ENCODE results near the gene B4GALT7. TPM values are rescaled to one million over a fixed set of nuclear protein-coding genes. Genes with fewer than 3 reads are reported as not detected.
"Not testable (repeated sequence)": the region's sequence is repeated elsewhere in the genome, so short reads cannot be mapped to it uniquely, and the experiment has no call there.

B4GALT7 gene, protein sequence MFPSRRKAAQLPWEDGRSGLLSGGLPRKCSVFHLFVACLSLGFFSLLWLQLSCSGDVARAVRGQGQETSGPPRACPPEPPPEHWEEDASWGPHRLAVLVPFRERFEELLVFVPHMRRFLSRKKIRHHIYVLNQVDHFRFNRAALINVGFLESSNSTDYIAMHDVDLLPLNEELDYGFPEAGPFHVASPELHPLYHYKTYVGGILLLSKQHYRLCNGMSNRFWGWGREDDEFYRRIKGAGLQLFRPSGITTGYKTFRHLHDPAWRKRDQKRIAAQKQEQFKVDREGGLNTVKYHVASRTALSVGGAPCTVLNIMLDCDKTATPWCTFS
- total RNA-seq, result 10 to 100 TPM; 17.1 to 17.6 TPM
- long read RNA-seq, donor 1, transcript B4GALT7-201 (6 exons, 1,747 nt), result major isoform, 13 of 16 reads
- long read RNA-seq, donor 1, partial matches to known transcripts, result 0 of 16 reads
- long read RNA-seq, donor 1, other reads (novel, unspliced or antisense), result 0 of 16 reads
- long read RNA-seq, donor 2, transcript B4GALT7-201 (6 exons, 1,747 nt), result major isoform, 72 of 93 reads
- long read RNA-seq, donor 2, transcript B4GALT7-204 (6 exons, 1,064 nt), result minor isoform, 5 of 93 reads
- long read RNA-seq, donor 2, partial matches to known transcripts, result 5 of 93 reads
- long read RNA-seq, donor 2, other reads (novel, unspliced or antisense), result 11 of 93 reads

DNA sequence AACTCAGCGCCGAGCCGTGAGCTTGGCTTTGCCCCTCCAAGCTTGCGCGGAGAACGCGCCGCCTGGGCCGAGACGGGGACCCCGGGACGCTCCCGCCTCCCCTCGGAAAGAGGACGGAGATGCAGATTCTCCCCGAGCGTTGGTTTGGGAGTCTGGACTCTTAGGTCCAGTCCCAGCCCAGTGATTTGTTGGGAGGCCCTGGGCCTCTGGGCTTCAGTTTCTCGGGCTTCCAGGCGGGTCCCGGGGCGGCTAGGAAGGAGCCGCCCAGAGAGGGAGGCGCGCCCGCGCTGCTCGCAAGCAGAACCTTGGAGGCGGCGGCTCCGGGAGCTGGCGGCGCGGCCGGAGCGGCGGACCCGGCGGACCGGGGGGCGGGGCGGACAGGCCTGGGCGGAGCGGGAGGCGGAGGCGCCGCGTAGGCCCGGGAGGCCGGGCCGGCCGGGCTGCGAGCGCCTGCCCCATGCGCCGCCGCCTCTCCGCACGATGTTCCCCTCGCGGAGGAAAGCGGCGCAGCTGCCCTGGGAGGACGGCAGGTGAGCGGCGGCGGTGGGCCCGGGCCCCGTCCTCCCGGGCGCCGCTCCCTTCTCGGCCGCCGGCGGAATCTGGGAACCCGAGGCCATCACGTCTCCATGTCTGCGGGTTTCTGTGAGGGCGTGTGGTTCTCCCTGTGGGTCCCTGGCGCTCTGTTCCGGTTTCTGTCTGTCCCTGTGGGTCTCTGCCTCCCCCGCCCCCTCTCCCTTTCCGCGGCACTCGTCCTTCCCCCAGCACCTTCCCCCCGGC is at the start of gene B4GALT7:
TSS of gene B4GALT7 (plus strand) at position 402 of the 777 bp plus-strand sequence. CDS start at position 481, 79 bp downstream.
- peak; percentile 96 for DNase-seq (ENCODE audit: low spot score)
- intact Hi-C loops (cut with DNase I), result no loop called here

DNA sequence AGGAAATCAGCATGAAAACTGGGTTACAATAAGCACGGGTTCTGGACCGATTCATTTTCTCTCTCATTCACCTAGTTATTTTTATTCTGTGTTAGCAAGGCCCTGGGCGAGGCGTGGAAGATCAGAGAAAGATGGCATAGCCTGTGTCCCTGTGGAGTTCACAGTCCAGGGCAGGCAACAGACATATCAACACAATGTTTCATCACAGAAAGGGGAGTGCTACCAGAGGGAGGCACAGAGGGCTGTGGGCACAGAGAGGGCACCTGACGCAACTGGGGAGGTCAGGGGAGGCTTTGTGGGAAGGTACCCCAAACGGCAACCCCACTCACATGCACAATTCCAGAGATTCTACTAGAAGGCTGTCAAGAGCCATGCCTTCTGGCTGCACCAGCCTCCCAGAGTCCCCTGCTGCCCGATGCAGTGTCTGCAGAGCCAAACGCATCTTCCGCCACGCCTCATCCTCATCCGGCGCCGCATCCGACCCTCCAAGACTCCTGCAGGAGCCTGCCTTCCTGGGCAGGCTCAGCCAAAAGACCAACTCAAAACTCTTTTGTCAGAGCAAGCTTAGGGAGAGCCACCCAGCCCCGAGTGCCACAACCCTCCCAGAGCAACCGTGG is 47.0 kb upstream of the B4GALT7 start:
- no peak for DNase-seq (ENCODE audit: low spot score)
- intact Hi-C loops (cut with DNase I), result no loop called here

DNA sequence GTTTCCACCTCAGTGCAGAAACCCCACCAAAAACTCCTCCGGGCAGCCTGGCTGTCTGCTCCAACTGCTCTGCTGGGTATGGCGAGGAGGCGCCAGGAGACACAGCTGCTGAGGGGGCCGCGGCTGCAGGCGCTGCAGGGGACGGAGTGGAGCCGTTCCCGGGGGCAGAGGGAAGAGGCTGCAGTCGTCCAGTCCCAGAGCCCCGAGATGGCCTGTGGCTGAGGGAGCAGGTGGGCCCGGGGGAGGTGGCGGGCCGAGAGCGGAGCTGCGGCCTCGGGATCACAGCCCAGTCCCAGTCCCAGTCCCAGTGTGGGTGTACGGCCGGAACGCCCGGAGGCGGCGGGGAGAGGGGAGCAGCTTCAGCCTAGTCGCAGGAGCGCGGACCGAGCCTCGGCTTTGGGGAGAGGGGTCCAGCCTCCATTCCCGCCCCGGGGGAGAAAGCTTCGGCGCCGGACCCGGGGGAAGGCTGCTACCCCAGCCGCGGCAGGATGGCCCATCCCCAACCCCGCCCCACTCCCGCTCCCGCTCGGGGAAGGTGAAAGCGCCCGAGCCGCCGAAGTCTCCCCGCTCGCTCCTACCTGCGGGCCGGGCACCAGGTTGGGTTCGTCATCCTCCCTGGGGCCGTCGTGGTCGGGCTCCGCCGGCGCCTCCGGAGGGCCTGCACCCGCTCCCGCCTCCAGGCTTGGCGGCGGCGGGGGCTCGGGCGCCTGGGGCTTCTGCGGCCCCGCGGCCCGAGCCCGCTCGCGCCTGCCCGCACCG is 46.1 kb upstream of the B4GALT7 start:
- DNase-seq (ENCODE audit: low spot score), result peak; percentile 86
- intact Hi-C loops (cut with DNase I), result no loop called here

DNA sequence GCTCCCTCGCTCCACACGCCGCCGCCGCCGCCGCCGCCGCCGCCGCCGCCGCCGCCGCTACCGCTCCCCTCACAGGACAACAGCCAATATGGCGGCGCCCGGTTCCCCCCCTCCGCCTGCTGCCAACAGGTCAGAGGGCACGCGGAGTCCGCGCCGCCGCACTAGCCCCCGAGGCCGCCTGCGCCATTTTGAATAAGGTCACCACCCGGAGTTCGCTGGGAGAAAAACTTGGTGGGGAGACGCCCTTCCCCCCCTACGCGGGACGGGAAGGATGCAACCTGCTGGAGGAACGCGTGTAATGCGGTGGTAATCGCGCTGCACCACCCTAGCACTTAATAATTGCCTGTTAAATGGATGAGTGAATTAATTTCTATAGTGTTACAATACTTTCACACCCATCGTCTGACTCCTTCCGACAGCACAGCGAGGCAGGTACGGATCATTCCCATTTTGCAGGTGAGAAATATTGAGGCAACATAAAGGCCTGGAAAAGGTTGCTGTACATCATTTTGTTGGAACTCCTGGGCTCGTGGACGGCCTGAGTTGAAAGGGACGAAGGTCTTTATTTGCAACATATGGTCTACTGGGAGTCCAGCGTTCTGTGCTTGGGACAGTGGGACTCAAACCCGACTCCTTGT is 45.3 kb upstream of the B4GALT7 start, which contains the start of gene FAM193B:
TSS of gene FAM193B (minus strand) at position 90 of the 638 bp plus-strand sequence. CDS start 105 bp downstream, outside the sequence.
- intact Hi-C loops (cut with DNase I), result no loop called here
- peak; percentile 98 for DNase-seq (ENCODE audit: low spot score)

DNA sequence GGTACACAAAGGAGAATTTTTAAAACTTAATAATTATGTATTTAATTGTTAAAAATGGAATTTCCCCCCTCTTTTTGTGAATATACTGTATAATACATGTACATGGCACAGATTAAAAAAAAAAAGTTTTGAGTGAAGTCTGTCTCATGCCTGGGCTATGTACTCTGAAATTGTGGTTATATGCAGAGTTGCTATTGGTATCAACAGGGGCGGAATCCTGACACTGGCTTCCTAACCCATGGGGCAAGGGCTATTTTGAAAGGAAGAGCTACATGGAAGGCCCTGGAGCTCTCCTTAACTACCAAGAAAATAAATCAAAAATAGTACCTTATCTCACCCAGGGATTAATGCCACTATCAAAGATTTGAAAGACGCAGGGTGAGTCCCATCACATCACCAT is 44.7 kb upstream of the B4GALT7 start:
- intact Hi-C loops (cut with DNase I), result no loop called here

DNA sequence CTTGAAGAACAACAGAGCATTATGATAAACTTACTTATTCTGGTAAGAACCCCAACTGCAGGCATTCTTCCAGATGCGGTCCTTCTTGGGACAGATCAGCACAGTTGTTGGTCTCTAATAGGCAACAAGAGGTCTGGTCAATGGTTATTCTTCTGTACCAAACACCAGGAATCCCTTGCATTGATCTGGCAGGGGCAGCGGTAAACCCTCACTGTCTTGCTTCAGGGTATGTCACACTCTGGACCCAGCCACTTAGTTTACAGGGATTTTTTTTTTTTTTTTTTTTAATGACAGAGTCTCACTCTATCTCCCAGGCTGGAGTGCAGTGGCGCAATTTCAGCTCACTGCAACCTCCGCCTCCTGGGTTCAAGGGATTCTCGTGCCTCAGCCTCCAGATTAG is 44.3 kb upstream of the B4GALT7 start:
- no peak for DNase-seq (ENCODE audit: low spot score)
- intact Hi-C loops (cut with DNase I), result no loop called here

More for the DNA sequence above, 44.7 kb upstream of the B4GALT7 start:
- DNase-seq (ENCODE audit: low spot score), result no peak

DNA sequence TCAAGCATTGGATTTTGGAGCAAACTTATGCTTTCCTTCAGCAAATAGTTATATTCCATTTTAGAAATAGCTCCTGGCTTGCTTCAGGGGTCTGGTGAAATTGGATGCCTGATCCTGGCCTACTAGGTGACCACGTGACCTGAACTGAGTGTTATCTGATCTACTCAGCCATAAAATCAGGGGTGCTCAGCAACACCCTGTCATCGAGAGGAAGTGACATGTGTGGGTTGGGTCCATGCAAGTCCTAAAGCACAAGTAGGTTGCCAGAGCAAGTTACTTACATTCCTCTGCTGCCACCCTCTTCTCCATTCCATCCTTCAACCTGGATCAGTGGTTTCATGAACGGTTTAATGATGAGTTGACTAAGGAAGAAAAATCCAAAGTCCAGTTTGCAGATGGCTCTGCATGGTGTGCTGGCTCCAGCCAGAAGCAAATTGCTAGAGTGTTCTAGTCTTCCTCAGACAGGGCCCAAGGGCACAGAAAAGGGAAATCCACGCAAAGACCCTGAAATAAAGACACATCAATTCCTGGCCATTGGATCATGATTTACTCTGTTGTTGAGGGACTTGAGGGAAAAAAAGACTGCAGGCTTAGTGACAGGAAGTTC is 42.8 kb upstream of the B4GALT7 start:
- intact Hi-C loops (cut with DNase I), result no loop called here
- DNase-seq (ENCODE audit: low spot score), result no peak

DNA sequence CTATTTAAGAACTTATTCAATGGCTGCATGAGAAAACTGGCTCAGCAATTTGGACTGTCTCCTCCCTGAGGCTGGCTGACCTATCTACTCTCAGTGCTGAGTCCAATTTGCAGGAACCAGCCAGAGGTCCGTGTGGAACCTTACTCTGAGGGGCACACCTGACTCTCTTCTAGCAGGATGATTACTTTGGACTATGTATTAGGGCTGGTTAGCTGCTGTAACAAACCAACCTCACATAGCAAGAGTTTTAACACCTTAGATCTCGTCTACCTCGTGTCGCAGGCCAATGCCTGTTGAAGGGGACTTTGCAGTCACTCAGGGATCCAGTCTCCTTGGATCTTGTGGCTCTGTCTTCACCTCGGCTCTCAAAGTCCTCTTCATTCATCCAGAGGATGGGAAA is 42.1 kb upstream of the B4GALT7 start:
- no peak for DNase-seq (ENCODE audit: low spot score)
- intact Hi-C loops (cut with DNase I), result no loop called here

DNA sequence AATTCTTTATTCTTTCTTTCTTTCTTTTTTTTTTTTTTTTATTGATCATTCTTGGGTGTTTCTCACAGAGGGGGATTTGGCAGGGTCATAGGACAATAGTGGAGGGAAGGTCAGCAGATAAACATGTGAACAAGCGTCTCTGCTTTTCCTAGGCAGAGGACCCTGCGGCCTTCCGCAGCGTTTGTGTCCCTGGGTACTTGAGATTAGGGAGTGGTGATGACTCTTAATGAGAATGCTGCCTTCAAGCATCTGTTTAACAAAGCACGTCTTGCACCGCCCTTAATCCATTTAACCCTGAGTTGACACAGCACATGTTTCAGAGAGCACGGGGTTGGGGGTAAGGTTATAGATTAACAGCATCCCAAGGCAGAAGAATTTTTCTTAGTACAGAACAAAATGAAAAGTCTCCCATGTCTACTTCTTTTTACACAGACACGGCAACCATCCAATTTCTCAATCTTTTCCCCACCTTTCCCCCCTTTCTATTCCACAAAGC is 40.4 kb upstream of the B4GALT7 start:
- DNase-seq (ENCODE audit: low spot score); intact Hi-C loops (cut with DNase I): not testable (repeated sequence)

DNA sequence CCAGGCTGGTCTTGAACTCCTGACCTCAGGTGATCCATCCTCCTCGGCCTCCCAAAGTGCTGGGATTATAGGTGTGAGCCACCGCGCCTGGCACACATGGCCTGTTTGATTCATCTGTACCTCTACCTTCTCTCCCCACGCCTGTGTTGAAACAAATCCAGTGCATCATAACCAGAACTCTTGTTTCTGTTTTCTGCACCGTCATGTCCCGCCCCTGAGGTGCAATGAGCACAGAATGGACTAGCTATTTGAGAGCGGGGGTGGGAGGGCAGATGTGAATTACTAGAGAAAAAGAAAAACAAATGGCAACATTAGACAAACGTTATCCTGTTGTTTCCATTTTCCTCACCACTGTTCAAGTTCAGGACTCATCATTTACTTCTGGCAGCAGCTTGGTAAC is 34.9 kb upstream of the B4GALT7 start:
- intact Hi-C loops (cut with DNase I), result no loop called here
- no peak for DNase-seq (ENCODE audit: low spot score)

DNA sequence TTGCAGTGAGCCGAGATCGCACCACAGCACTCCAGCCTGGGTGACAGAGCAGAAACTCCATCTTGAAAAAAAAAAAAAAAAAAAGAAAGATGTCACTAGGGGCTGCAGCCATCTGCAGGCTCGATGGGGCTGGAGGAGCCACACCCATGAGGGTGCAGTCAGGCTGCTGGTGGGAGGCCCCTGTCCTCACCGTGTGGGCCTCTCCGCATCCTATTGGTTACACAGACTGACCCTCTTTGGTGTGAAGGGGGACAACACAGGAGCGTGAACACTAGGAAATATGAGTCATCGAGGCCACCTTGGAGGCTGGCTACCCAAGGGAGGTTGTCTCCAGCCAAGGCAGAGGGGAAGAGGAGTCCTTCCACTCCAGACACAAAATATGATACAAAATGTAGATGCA is 31.6 kb upstream of the B4GALT7 start:
- intact Hi-C loops (cut with DNase I), result no loop called here
- DNase-seq (ENCODE audit: low spot score), result no peak

DNA sequence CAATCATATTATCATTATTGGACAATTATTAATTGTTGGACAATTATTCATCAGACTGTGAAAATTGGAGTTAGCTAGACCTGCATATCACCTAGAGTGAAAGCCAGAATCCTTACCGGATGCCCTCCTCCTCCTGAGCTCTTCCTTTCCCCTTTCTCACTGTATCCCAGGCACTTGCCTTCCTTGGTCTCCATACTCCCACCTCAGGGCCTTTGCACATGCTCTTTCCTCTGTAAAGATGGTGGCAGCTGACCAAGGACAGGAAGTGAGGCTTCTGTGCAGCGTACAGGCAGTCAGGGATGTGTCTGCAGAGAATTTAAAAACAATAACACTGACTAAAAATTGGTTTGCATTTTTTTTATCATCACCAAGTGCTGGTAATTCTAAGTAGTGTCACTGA is 30.0 kb upstream of the B4GALT7 start:
- DNase-seq (ENCODE audit: low spot score), result no peak
- intact Hi-C loops (cut with DNase I), result no loop called here

DNA sequence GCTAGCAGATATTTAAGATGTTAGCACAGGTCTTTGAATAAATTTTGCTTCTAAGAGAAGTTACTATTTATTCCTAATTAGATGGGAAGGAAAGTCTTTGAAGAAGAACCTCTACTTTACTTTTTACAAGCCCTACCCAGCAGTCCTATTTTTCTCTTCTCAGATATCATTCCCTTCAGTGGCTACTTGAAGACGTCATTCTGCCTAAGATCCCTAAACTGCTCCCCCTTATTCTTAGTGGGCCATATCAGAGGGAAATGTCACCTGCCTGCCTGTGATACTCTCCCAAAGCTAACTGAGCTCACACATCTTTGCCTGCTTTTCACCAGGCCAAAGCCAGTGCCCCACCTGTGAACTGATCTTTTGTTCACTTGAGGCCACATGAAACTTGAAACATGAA is 24.4 kb upstream of the B4GALT7 start:
- intact Hi-C loops (cut with DNase I), result no loop called here
- no peak for DNase-seq (ENCODE audit: low spot score)

DNA sequence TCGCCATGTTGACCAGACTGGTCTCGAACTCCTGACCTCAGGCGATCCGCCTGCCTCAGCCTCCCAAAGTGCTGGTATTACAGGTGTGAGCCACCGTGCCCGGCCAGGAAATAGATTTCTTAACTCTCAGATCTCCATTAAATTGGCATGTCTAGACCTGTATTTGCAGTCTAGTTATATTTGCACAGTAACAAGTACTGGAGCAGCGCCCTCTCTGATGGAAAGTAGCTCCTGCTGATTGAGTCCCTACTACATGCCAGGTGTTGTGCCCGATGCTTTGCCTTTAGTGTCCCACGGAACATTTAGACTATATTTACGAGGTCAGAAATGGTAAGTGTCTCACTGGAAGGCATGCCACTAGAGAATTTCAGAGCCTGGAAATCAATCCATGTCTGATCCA is 23.8 kb upstream of the B4GALT7 start:
- DNase-seq (ENCODE audit: low spot score), result no peak
- intact Hi-C loops (cut with DNase I), result no loop called here

DNA sequence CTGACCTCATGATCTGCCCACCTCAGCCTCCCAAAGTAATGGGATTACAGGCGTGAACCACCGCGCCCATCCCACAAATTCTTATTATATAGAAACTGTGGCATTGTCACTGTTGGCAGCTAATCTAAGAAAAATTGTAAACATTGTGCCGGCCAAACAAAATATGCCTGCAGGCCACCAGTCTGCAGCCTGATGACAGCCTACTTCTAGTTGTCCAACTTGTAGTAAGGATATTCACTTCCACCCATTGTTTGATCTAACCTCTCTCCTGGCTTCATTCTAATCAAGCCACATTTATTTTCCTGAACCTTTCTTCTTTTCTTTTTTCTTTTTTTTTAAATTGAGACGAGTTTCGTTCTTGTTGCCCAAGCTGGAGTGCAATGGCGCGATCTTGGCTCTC is 21.6 kb upstream of the B4GALT7 start:
- intact Hi-C loops (cut with DNase I), result no loop called here
- no peak for DNase-seq (ENCODE audit: low spot score)

DNA sequence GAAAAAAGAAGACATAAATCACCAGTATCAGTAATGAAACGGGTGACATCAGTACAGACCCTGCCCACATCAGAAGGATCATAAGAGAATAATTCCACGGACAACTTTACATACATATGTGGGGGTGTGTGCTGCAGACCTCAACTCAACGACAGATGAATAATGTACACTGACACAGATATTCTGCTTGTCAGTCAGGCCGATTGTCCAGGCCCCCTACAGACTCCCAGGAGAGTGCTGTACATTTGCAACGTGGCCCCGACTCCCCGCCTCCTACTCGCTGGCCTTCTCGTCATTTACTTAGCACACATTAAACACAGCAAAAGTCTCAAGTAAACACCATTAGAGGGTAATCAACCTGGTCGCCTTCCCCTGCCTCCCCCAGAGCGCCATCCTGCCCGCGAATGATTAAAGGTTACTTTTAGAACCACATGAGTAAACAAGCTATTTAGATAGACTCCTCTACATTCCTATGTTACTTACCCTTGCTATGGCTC is 11.5 kb upstream of the B4GALT7 start:
- peak; percentile 38 for DNase-seq (ENCODE audit: low spot score)
- intact Hi-C loops (cut with DNase I), result no loop called here

DNA sequence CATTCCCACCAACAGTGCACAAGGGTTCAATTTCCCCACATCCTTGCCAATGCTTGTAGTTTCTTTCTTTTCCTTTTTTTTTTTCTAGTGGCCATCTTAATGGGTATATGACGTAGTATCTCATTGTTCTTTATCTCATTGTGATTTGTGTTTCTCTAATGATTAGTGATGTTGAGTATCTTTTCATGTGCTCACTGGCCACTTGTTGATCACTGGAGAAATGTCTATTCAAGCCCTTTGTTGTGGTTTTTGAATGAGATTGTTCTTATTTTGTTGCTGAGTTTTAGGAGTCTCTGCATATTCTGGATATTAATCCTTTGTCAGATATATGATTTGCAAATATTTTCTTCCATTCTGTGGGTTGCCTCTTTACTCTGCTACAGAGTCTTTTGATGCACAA is 9.5 kb upstream of the B4GALT7 start:
- DNase-seq (ENCODE audit: low spot score), result no peak
- intact Hi-C loops (cut with DNase I), result no loop called here

DNA sequence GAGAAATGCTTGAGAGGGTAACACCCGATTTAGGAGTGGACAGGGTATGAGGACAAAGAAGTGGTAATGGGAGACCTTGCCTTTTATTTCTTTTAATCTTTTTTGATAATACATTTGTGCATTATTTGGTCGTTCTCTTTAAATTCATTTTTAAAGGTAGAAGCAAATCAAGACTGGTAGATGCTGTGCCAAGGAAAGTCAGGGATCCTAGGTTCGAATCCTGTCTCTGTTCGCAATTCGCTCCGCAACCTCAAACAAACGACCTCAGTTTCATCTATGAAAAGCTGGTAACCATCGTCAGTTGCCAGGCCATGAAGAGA is 8.3 kb upstream of the B4GALT7 start:
- no peak for DNase-seq (ENCODE audit: low spot score)
- intact Hi-C loops (cut with DNase I), result no loop called here

Measured in posterior vena cava (tissue), 2 donors.